Activated CD8-positive, alpha-beta memory T cell treated with anti-CD3 and anti-CD28 coated beads, Interleukin-2, amount 10 ng/mL, durations not matched to agents 7 days and 5 days (primary cell): Measurements from ENCODE around the gene USP3. TPM values are rescaled to one million over a fixed set of nuclear protein-coding genes. Genes with fewer than 3 reads are reported as not detected.
"Not testable (repeated sequence)": the region's sequence is repeated elsewhere in the genome, so short reads cannot be mapped to it uniquely, and the experiment has no call there.

Experiments
- ATAC-seq: fragments of 150-1000 bp; cut with Tn5 transposase; one replicate; pipeline ENCODE4 v1.10.0; 2021; ENCODE audit warnings: moderate library complexity
- CTCF ChIA-PET: fragments of 350-600 bp; sonication (Branson Sonifier 250); formaldehyde crosslinking; loops from one replicate; lab custom pipeline; 2021; ENCODE audit warnings: antibody characterized with exemption; lab: Charles Lee
- DNase-seq: peaks from one replicate; pipeline ENCODE4 v3.0.0-alpha.2; 2020
- H3K27ac Mint-ChIP-seq: one replicate; pipeline ENCODE4 v1.8.0; 2021; ENCODE audit warnings: mild to moderate bottlenecking, mixed read lengths
- H3K27me3 Mint-ChIP-seq: one replicate; pipeline ENCODE4 v1.8.0; 2021; ENCODE audit warnings: mixed read lengths
- H3K36me3 Mint-ChIP-seq: one replicate; pipeline ENCODE4 v1.8.0; 2021; ENCODE audit warnings: mild to moderate bottlenecking, mixed read lengths
- H3K4me1 Mint-ChIP-seq: one replicate; pipeline ENCODE4 v1.8.0; 2021; ENCODE audit warnings: mixed read lengths
- H3K4me3 Mint-ChIP-seq: one replicate; pipeline ENCODE4 v1.8.0; 2021; ENCODE audit warnings: mild to moderate bottlenecking, moderate library complexity, mixed read lengths
- H3K9me3 Mint-ChIP-seq: one replicate; pipeline ENCODE4 v1.8.0; 2022; ENCODE audit warnings: low read depth, mixed read lengths
- total RNA-seq, 2 experiments: library from RNA; stranded (reverse); gene quantifications; one replicate each; pipeline ENCODE4 v1.2.3, GENCODE V29; 2021

Gene USP3
- total RNA-seq, 2 experiments from 2014 or later, result 50.5 to 67.1 TPM

- H3K27me3 Mint-ChIP-seq, result no peaks in the 10 kb centered on the region
- no peak for ATAC-seq
- H3K4me3 Mint-ChIP-seq, result no peak overlapping the region
- H3K36me3 Mint-ChIP-seq, result peaks cover 17% of the 10 kb centered on the region
- DNase-seq, result no peak
- no peaks in the 10 kb centered on the region for H3K9me3 Mint-ChIP-seq
- no peak overlapping the region for H3K27ac Mint-ChIP-seq
- H3K4me1 Mint-ChIP-seq, result peaks cover 30% of the 10 kb centered on the region
- CTCF ChIA-PET, result interaction anchor here (1.0 to 1.2 kb wide), 3 partner anchors 25 to 64 kb away, joined by 4 to 5 read pairs (median 4); no protein-coding TSS in a partner anchor
These were observed 26.4 kb downstream of the USP3 start for GRCh38 chr15:63530752-63531299.

- Mint-ChIP-seq H3K4me3 (no peak overlapping the region), H3K27me3 (no peaks in the 10 kb centered on the region), H3K27ac (no peak overlapping the region), H3K4me1 (peaks cover 30% of the 10 kb centered on the region), H3K9me3 (no peaks in the 10 kb centered on the region), H3K36me3 (peaks cover 14% of the 10 kb centered on the region)
- CTCF ChIA-PET, result interaction anchor here (1.0 to 1.2 kb wide), 2 partner anchors 26 to 44 kb away, joined by 4 read pairs; no protein-coding TSS in a partner anchor
- ATAC-seq (no peak), DNase-seq (no peak)
These were observed 27.2 kb downstream of the USP3 start for GRCh38 chr15:63531586-63531985.

- CTCF ChIA-PET, result interaction anchor here (1.2 kb wide), 1 partner anchor 45 kb away, joined by 5 read pairs; no protein-coding TSS in a partner anchor
- ATAC-seq, result no peak
- H3K4me1 Mint-ChIP-seq, result peaks cover 27% of the 10 kb centered on the region
These were observed 27.9 kb downstream of the USP3 start for GRCh38 chr15:63532307-63532744.

DNA sequence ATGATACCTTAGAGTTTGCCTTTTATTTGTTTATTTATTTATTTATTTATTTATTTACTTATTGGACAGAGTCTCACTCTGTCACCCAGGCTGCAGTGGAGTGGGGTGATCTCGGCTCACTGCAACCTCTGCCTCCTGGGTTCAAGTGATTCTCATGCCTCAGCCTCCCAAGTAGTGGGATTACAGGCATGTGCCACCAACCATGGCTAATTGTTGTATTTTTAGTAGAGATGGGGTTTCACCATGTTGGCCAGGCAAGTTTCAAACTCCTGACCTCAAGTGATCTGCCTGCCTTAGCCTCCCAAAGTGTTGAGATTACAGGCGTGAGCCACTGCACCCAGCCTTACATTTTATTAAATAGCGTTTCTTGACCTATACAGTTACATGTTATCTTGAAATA, 30.5 kb downstream of the USP3 start:
- CTCF ChIA-PET, result interaction anchor here (0.9 to 1.3 kb wide), 2 partner anchors 10 to 12 kb away, joined by 3 to 4 read pairs; no protein-coding TSS in a partner anchor
- not testable (repeated sequence) for ATAC-seq, H3K4me3 Mint-ChIP-seq, H3K27ac Mint-ChIP-seq, DNase-seq, H3K9me3 Mint-ChIP-seq, H3K27me3 Mint-ChIP-seq
- Mint-ChIP-seq H3K36me3 (peaks cover 24% of the 10 kb centered on the region), H3K4me1 (peaks cover 18% of the 10 kb centered on the region)

More at GRCh38 chr15:63532307-63532744, 27.9 kb downstream of the USP3 start:
- Mint-ChIP-seq H3K27ac (no peak overlapping the region), H3K9me3 (no peaks in the 10 kb centered on the region), H3K27me3 (no peaks in the 10 kb centered on the region), H3K4me3 (no peak overlapping the region), H3K36me3 (peaks cover 12% of the 10 kb centered on the region)
- no peak for DNase-seq

DNA sequence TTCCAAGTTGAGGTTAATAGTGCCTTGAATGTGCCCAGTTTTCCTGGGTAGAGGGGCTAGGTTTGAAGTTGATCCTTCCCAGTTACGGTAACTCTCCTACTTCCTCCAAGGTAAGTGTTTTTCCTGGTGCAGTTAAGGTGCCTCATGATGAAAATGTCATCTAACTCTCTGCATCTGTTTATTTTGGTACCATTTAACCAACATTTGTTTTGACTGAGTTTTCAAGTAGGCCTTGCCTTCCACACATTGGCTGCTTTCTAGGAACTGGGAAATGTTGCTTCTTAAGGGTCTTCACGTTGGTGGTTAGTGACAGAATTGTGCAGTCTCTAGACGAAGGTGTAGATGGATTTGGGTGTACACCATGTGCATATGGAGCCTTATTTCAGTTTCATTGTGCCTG, 31.3 kb downstream of the USP3 start:
- Mint-ChIP-seq H3K9me3 (no peaks in the 10 kb centered on the region), H3K36me3 (peaks cover 25% of the 10 kb centered on the region), H3K4me3 (no peak overlapping the region), H3K27me3 (no peaks in the 10 kb centered on the region), H3K27ac (no peak overlapping the region), H3K4me1 (peaks cover 14% of the 10 kb centered on the region)
- CTCF ChIA-PET, result interaction anchor here (0.5 to 1.1 kb wide), 2 partner anchors 15 to 50 kb away, joined by 3 to 4 read pairs; no protein-coding TSS in a partner anchor
- ATAC-seq, result no peak
- no peak for DNase-seq

DNA sequence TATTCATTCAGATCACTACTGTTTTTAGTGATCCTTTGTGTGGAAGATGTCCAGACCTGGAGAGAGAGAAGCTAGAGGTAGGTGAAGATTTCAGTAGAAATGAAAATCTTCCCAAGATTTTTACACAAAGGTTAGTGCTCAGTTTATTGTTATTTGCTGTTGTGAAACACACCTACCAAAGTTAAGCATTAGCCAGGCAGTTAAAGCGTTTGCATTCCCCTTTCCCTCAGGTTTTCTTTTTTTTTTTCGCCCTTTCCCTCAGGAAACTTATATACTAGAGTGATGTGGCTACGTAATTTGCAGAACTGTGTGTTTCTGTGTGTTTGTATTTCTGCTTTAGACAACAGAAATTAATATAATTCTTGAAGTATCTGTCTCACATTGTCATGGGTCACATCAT, 34.5 kb downstream of the USP3 start:
- no peak overlapping the region for H3K4me3 Mint-ChIP-seq
- peaks cover 33% of the 10 kb centered on the region for H3K36me3 Mint-ChIP-seq
- ATAC-seq (no peak), DNase-seq (no peak)
- H3K27ac Mint-ChIP-seq, result no peak overlapping the region
- no peaks in the 10 kb centered on the region for H3K27me3 Mint-ChIP-seq
- H3K4me1 Mint-ChIP-seq, result peaks cover 18% of the 10 kb centered on the region
- CTCF ChIA-PET, result no interaction called here
- no peaks in the 10 kb centered on the region for H3K9me3 Mint-ChIP-seq

DNA sequence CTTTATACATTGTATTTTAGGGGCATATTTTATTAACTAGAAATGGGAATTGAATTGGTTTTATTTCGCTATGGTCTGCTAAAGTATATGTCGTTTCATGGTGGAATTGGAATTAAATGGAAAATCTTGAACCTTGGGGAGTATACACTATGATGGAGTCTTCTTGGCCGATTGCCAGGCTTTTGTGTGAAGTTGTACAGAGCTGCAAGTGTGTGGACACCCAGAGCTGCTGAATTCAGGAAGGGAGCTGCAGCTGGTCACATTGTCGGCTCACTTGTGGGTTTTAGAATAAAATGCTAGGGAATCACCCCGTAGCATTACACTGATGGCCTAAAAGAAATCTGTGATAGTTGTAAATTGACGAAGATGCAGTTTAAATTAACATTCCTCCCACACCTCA, 35.1 kb downstream of the USP3 start:
- H3K27ac Mint-ChIP-seq, result no peak overlapping the region
- peaks cover 23% of the 10 kb centered on the region for H3K4me1 Mint-ChIP-seq
- no peaks in the 10 kb centered on the region for H3K27me3 Mint-ChIP-seq
- no peak for DNase-seq
- no peak for ATAC-seq
- no peaks in the 10 kb centered on the region for H3K9me3 Mint-ChIP-seq
- CTCF ChIA-PET, result no interaction called here
- no peak overlapping the region for H3K4me3 Mint-ChIP-seq
- peaks cover 34% of the 10 kb centered on the region for H3K36me3 Mint-ChIP-seq

GRCh38 chr15:63539998-63540397, 35.6 kb downstream of the USP3 start:
- CTCF ChIA-PET, result interaction anchor here (0.6 to 1.0 kb wide), 2 partner anchors 51 to 53 kb away, joined by 3 read pairs; no protein-coding TSS in a partner anchor
- H3K9me3 Mint-ChIP-seq, result no peaks in the 10 kb centered on the region
- no peak overlapping the region for H3K27ac Mint-ChIP-seq
- H3K4me1 Mint-ChIP-seq, result peaks cover 26% of the 10 kb centered on the region
- DNase-seq, result no peak
- no peaks in the 10 kb centered on the region for H3K27me3 Mint-ChIP-seq
- no peak for ATAC-seq
- no peak overlapping the region for H3K4me3 Mint-ChIP-seq
- H3K36me3 Mint-ChIP-seq, result peaks cover 37% of the 10 kb centered on the region

DNA sequence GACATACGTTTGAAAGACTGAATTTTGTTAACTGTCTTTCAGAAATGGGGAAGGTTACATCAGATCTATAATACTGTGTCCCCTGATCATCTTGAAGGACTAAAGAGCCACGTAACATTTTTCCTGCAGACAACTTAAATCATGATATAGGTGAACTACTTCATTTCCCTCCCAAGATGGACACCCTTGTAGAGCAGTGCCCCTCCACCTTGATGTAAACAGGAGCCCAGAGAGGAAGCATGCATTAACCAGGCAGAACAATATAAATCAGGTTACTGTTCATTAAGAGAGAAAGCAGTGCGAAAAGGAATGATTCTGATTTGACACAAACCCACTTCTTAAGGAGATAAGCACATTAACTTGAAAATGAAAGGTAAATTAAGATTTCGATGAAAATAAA, 36.1 kb downstream of the USP3 start:
- DNase-seq (no peak), ATAC-seq (no peak)
- H3K4me3 Mint-ChIP-seq, result no peak overlapping the region
- H3K4me1 Mint-ChIP-seq, result peaks cover 22% of the 10 kb centered on the region
- no peak overlapping the region for H3K27ac Mint-ChIP-seq
- H3K27me3 Mint-ChIP-seq, result no peaks in the 10 kb centered on the region
- H3K36me3 Mint-ChIP-seq, result peaks cover 37% of the 10 kb centered on the region
- CTCF ChIA-PET, result interaction anchor here (0.6 to 1.8 kb wide), 3 partner anchors 24 to 53 kb away, joined by 3 to 4 read pairs (median 3); no protein-coding TSS in a partner anchor
- H3K9me3 Mint-ChIP-seq, result no peaks in the 10 kb centered on the region

DNA sequence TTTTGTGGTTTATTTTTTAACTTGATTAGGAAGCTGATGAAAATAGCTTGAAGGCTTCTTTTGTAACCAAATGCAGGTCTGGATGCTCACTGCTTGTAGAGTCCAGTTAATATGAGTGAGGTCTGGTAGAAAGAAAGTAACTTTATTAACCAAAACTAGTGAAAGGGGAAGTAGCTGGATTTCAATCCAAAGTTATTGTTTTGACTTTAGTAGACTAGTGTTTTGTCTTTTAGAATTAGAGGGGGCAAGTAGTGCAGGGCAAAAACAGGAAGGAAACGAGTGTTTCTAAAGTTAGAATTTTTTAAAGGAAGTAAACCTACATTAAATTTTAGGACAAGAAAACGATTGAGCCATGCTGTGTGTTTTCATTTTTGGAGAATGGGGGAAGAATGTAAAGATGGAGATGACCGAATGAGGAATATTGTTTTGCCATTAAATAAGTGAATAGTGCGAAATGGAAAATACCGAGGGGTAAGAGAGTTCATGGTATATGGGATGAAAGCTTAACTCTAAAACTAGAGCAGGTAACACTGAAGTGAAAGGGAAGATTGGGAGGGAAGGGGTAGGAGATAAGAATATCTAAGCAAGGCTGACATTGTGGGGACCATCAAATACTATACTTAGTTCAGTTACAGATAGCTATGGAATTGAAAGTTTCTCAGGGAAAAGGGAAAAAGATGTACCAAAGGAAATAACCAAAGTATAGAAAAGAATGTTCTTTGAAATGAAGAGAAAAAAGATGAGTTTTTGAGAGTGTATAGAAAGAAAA, 40.0 kb downstream of the USP3 start:
- no peaks in the 10 kb centered on the region for H3K27me3 Mint-ChIP-seq
- ATAC-seq (no peak), DNase-seq (no peak)
- peak overlapping the region; percentile 41 for H3K27ac Mint-ChIP-seq
- H3K4me1 Mint-ChIP-seq, result peaks cover 16% of the 10 kb centered on the region
- CTCF ChIA-PET, result interaction anchor here (0.6 to 1.9 kb wide), 11 partner anchors 9 to 78 kb away, joined by 3 to 5 read pairs (median 3); no protein-coding TSS in a partner anchor
- H3K9me3 Mint-ChIP-seq, result no peaks in the 10 kb centered on the region
- H3K4me3 Mint-ChIP-seq, result no peak overlapping the region
- peaks cover 30% of the 10 kb centered on the region for H3K36me3 Mint-ChIP-seq

GRCh38 chr15:63545520-63545919, 41.1 kb downstream of the USP3 start:
- no peak overlapping the region for H3K27ac Mint-ChIP-seq
- ATAC-seq, result no peak

DNA sequence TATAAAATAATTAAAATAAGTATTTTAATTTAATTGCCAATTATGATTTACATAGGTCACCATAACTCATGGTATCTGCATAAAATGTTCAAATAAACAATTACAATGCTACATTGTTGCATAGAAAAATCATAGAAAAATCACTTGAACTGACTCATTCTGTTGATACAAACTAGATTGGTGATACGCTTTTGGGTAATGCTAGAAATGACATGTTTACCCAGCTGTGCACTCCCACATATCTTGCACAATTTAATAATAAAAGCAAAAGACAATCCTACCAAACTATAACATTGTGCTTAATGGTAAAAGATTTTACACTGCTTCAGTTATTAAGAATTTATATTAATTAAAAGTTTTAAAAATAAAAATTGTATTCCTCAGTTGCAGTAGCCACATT, 47.0 kb downstream of the USP3 start:
- CTCF ChIA-PET, result interaction anchor here (1.0 kb wide), 1 partner anchor 85 kb away, joined by 3 read pairs; no protein-coding TSS in a partner anchor
- no peak for ATAC-seq
- no peaks in the 10 kb centered on the region for H3K27me3 Mint-ChIP-seq
- no peaks in the 10 kb centered on the region for H3K9me3 Mint-ChIP-seq
- peaks cover 16% of the 10 kb centered on the region for H3K36me3 Mint-ChIP-seq
- H3K4me1 Mint-ChIP-seq, result peaks cover 28% of the 10 kb centered on the region
- no peak for DNase-seq
- no peak overlapping the region for H3K4me3 Mint-ChIP-seq
- H3K27ac Mint-ChIP-seq, result no peak overlapping the region

More at GRCh38 chr15:63545520-63545919, 41.1 kb downstream of the USP3 start:
- peaks cover 16% of the 10 kb centered on the region for H3K4me1 Mint-ChIP-seq
- H3K27me3 Mint-ChIP-seq, result no peaks in the 10 kb centered on the region
- DNase-seq, result no peak
- no peaks in the 10 kb centered on the region for H3K9me3 Mint-ChIP-seq
- no peak overlapping the region for H3K4me3 Mint-ChIP-seq
- CTCF ChIA-PET, result interaction anchor here (0.7 to 1.7 kb wide), 5 partner anchors 8 to 369 kb away, joined by 3 to 5 read pairs (median 3); no protein-coding TSS in a partner anchor
- peaks cover 24% of the 10 kb centered on the region for H3K36me3 Mint-ChIP-seq

DNA sequence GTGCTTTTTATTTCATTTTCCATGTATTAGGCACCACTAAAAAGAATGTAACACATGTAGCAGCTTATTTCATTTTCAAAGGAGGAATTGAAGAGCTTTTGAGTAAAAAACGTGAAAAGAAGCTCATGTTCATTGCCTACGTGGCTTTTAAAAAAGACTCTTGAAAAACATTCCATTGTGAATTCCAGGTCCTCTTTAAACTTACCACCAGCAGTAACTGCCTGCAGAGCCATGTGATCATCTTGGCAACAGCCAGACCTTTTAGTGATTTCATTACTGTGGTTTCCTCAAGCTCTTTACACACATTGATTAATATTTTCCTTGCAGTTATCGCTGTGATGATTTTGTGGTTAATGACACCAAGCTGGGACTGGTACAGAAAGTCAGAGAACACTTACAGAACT, 49.0 kb downstream of the USP3 start:
- Mint-ChIP-seq H3K27me3 (no peaks in the 10 kb centered on the region), H3K27ac (no peak overlapping the region), H3K4me1 (peaks cover 36% of the 10 kb centered on the region), H3K36me3 (peaks cover 28% of the 10 kb centered on the region), H3K9me3 (no peaks in the 10 kb centered on the region), H3K4me3 (no peak overlapping the region)
- ATAC-seq, result no peak
- CTCF ChIA-PET, result interaction anchor here (0.9 to 1.5 kb wide), 6 partner anchors 9 to 88 kb away, joined by 3 to 7 read pairs (median 5); no protein-coding TSS in a partner anchor
- DNase-seq, result no peak
